GM18499 (cell line): ENCODE results near the gene SLC22A23.

ENCODE experiments used
- ATAC-seq: cut with Tn5 transposase; IDR thresholded peaks from one replicate; pipeline ENCODE4 v1.9.1; 2021; ENCODE audit warnings: moderate number of reproducible peaks; ENCODE audit not compliant: insufficient read depth, unreplicated experiment

The SLC22A23 gene

DNA sequence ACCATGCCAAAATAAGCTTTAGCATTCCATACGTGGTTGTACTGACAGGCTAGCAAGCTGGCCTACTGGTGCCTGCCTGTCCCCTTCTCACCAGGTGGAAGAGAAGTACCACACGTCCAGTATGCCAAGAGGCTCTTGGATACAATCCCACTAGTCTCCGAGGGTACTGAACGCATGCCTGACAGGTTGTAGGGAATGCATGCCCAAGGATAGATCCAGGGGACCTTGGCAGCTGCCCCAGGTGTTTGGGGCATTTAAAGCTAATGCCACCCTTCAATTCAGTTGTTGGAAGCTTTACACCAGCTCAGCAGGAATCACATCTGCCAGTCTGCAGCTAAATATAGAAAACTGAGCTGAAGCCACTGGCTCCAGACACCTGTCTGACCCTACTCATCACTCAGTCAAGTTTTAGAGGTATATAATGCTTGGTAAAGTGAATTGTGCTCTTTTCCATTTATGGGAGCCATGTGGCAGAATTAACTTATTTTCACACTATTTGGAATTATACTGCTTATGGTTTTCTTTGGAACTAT is 234.3 kb downstream of the SLC22A23 start:
- ATAC-seq, result no peak

DNA sequence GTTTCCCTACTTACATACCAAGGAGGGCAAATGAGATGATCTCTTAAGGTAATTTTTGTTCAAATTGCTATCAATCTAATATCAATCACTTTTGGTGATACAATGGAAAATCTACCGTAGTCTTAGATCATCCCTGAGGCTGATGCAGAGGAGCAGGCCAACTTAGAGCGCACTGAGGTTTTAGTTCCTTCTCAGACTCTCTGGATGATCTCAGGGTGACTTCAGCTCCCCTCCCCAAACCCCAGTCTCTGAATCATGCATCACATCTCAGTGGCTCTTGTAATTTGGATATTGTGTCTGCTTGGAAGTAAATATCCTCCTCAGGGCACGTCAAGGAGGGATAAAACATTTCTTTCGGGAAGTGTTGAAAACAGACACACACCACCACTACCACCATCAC is 235.3 kb downstream of the SLC22A23 start:
- no peak for ATAC-seq

DNA sequence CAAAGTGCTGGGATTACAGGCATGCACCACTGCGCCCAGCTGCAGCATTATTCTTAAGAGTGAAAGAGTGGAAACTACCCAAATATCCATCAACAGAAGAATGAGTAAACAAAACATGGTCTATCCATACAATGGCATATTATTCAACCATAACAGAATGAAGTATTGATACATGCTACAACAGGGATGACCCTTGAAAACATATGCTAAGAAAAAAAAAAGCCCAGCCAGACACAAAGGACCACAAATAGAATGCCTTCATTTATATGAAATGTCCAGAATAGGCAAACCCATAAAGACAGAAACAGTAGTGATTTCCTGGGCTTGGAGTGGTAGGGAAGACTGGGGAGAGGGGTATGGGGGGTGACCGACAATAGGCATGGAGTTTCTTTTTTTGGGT is 236.5 kb downstream of the SLC22A23 start:
- ATAC-seq, result no peak
